Spleen (tissue), 11 donors: ENCODE data around the gene MICAL2. TPM values are rescaled to one million over a fixed set of nuclear protein-coding genes. Genes with fewer than 3 reads are reported as not detected.
A peak's percentile ranks its signal among the peaks of the same experiment; 100 is the strongest.

ENCODE experiments used
- DNase-seq: peaks from one replicate; pipeline ENCODE4 v3.0.0-alpha.2; 2020
- H3K27ac ChIP-seq, 8 donors: fragments of 200-600 bp; sonication (generic) in 7 of 8; 1 replicate in 4 of 8; 2 replicates in 4 of 8; pipeline versions ENCODE4 v1.5.0 to v1.8.0; 2016 to 2021; ENCODE audit warnings: inconsistent platforms in 4 of 8, mild to moderate bottlenecking in 4 of 8, moderate library complexity in 1 of 8
- H3K27me3 ChIP-seq, 7 donors: fragments of 200-600 bp; sonication (generic) in 6 of 7; replicated peaks in 1 of 7; 1 replicate in 4 of 7; 2 replicates in 3 of 7; pipeline versions ENCODE4 v1.5.0 to v1.8.0; 2016 to 2021; ENCODE audit warnings: inconsistent platforms in 3 of 7, mild to moderate bottlenecking in 1 of 7
- H3K36me3 ChIP-seq, 6 donors: fragments of 200-600 bp; sonication (generic) in 5 of 6; 1 replicate in 4 of 6; 2 replicates in 2 of 6; pipeline versions ENCODE4 v1.5.0 to v1.8.0; 2016 to 2021; ENCODE audit warnings: inconsistent platforms in 2 of 6
- H3K4me1 ChIP-seq, 6 donors: fragments of 200-600 bp; sonication (generic) in 5 of 6; 1 replicate in 3 of 6; 2 replicates in 3 of 6; pipeline versions ENCODE4 v1.5.0 to v1.8.0; 2016 to 2021; ENCODE audit warnings: inconsistent platforms in 3 of 6
- H3K4me3 ChIP-seq, 8 donors: fragments of 200-600 bp; sonication (generic) in 7 of 8; 1 replicate in 4 of 8; 2 replicates in 4 of 8; pipeline versions ENCODE4 v1.5.0 to v1.8.0; 2016 to 2021; ENCODE audit warnings: inconsistent platforms in 4 of 8, mild to moderate bottlenecking in 4 of 8, moderate library complexity in 2 of 8
- H3K9me3 ChIP-seq, 8 donors: fragments of 200-600 bp; sonication (generic) in 7 of 8; 1 replicate in 4 of 8; 2 replicates in 4 of 8; pipeline versions ENCODE4 v1.5.0 to v1.8.0; 2016 to 2021; ENCODE audit warnings: inconsistent platforms in 4 of 8
- POLR2A ChIP-seq, 3 donors: fragments of 450-650 bp; IDR thresholded peaks; one replicate each; pipeline ENCODE4 v1.5.1; 2017; ENCODE audit warnings: antibody characterized with exemption in 3 of 3, mild to moderate bottlenecking in 1 of 3
- POLR2AphosphoS5 ChIP-seq, 3 donors: sonication (generic); formaldehyde crosslinking; IDR thresholded peaks; one replicate each; pipeline ENCODE4 v1.5.1; 2017; ENCODE audit warnings: antibody characterized with exemption in 3 of 3
- WGBS, 5 donors: extraction: QIAGEN DNeasy Blood & Tissue Kit in 3 of 5; methylation state at CpG; one replicate each; pipeline versions ENCODE4 v1.1.5 to v1.1.7; 2013 to 2018; 5-methylcytosine and 5-hydroxymethylcytosine counted together
- intact Hi-C: fragments of 100-400 bp; cut with DNase I; formaldehyde crosslinking; loops from one replicate; pipeline ENCODE4 v1.15.0; 2023; ENCODE audit warnings: low total_unique reads
- polyA plus RNA-seq, 3 donors: library from polyadenylated mRNA; stranded (reverse); fragments of 200-250 nt; gene quantifications; one replicate each; pipeline ENCODE4 v1.2.1, GENCODE V29; 2013
- total RNA-seq, 7 donors: library from RNA; depleted of rRNA in 3 of 7; stranded (reverse); fragments of >200 nt in 3 of 7; fragmentation: NEBNext Ultra II Directional in 4 of 7; extraction: Animal tissue kit (Norgen Biotek cat#: 25700) in 4 of 7; gene quantifications; one replicate each; pipeline versions ENCODE4 v1.1.0 to v1.2.1, GENCODE V29; 2016 to 2021
- TF ChIP-seq, protein P1 (sequence below), 11 experiments: fragments of 200-600 bp in 7 of 11; fragments of 450-650 bp in 4 of 11; sonication (generic) in 4 of 11; IDR thresholded peaks in 8 of 11; conservative IDR thresholded peaks in 3 of 11; 1 replicate in 7 of 11; 2 replicates in 4 of 11; pipeline versions ENCODE4 v1.4.0 to v1.8.0; 2016 to 2021; ENCODE audit warnings: antibody characterized with exemption in 11 of 11, inconsistent platforms in 4 of 11, mild to moderate bottlenecking in 1 of 11
- donor health status: healthy with polysubstance abuse.
- donor health status: DM: no; HTN: no; CAD: no; lungs with moderate emphysema.
- donor health status: DM: no; HTN: no; CAD: no.
- donor health status: Bipolar disorder and iron deficiency.
- donor health status: healthy.
- donor health status: DM: no; HTN: no; CAD: no.
- donor health status: DM: yes; HTN: yes; CAD: no.

MICAL2 gene
- total and polyA plus RNA-seq, 10 donors = 1.9 to 50.8 (median 32.3) TPM

DNA sequence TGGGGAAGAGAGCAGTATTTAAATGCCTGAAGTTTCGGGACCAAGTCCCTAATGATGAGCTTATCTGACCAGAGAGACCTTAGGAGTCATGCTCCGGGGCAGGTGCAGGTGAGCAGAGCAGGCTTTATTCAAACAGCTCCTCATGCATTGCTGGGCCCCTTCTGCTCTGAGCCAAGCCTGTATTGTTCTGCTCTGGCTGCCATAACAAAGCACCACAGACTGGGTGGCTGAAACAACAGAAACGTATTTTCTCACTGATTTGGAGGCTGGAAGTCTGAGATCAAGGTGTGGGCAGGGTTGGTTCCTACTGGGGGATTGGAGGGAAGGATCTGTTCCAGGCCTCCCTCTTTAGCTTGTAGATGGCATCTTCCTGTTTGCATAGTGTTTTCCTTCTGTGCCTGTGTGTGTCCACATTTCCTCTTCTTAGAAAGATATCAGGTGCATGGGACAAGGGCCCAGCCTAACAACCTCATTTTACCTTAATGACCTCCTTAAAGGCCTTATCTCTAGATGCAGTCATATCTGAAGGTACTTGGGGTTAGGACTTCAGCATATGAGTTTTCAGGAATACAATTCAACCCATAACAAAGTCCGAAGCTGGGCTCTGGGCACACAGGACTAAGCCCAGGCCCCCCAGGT is 169.9 kb downstream of the MICAL2 start:
- Histone ChIP-seq H3K27ac (no peak overlapping the region), H3K4me3 (no peak overlapping the region), H3K27me3 (peaks cover 0 to 10% (median 0%) of the 10 kb centered on the region in 7 donors), H3K36me3 (no peaks in the 10 kb centered on the region), H3K4me1 (peaks cover 0 to 13% (median 2%) of the 10 kb centered on the region in 6 donors), H3K9me3 (no peaks in the 10 kb centered on the region)
- intact Hi-C loops = loop anchor here (2.0 to 10.0 kb wide), 2 partner anchors 234 to 486 kb away; no protein-coding TSS in a partner anchor
- WGBS, 5 donors = 77 to 95% (median 82%) methylated on average over 4 of the region's 4 CpGs
- TF ChIP-seq, protein P1, sequence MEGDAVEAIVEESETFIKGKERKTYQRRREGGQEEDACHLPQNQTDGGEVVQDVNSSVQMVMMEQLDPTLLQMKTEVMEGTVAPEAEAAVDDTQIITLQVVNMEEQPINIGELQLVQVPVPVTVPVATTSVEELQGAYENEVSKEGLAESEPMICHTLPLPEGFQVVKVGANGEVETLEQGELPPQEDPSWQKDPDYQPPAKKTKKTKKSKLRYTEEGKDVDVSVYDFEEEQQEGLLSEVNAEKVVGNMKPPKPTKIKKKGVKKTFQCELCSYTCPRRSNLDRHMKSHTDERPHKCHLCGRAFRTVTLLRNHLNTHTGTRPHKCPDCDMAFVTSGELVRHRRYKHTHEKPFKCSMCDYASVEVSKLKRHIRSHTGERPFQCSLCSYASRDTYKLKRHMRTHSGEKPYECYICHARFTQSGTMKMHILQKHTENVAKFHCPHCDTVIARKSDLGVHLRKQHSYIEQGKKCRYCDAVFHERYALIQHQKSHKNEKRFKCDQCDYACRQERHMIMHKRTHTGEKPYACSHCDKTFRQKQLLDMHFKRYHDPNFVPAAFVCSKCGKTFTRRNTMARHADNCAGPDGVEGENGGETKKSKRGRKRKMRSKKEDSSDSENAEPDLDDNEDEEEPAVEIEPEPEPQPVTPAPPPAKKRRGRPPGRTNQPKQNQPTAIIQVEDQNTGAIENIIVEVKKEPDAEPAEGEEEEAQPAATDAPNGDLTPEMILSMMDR (IDR thresholded peaks at IDR 0.05 in 8 of 11, conservative IDR thresholded peaks at IDR 0.05 in 3 of 11) = no peak
- TF ChIP-seq POLR2AphosphoS5 (IDR thresholded peaks at IDR 0.05) (no peak), POLR2A (IDR thresholded peaks at IDR 0.05) (no peak)
- no peak for DNase-seq

DNA sequence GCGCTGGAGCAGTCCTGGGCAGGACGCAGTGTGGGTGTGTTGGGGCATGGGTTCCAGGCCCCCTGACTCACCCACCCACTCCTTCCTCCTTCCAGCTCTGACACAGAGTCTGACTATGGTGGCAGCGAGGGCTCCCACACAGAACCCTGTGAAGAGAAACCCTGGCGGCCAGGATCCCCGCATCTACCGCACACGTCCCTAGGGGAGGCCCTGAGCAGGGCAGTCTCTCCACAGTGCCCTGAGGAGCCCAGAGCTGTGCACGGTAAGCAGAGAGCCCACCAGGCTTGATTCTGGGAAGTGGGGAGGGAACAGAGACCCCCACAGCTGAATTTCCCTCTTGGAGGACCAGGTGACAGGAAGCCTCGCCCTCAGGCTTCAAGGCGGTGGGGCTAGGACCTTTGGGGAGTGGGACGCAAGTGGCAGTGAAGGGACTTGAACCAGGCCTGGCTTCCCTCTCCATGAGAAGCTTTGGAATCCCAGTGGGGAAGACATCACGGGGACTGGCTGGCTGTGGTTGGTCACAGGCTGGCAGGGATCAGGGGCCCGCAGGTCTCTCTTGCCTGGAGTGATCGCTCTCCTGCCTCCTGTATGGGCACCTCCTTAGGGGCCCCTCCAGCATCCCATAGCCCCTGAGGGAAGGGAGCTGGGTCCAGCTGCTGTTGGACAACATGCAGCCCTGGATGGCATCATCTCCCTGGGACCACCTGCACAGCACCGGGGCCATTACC is 170.6 kb downstream of the MICAL2 start:
- 76 to 89% (median 87%) methylated on average over 10 to 15 of the region's 15 CpGs for WGBS, 5 donors
- DNase-seq = no peak
- Histone ChIP-seq H3K27me3 (peaks cover 0 to 10% (median 0%) of the 10 kb centered on the region in 7 donors), H3K4me1 (peaks cover 0 to 19% (median 6%) of the 10 kb centered on the region in 6 donors), H3K4me3 (no peak overlapping the region), H3K36me3 (no peaks in the 10 kb centered on the region), H3K27ac (no peak overlapping the region), H3K9me3 (no peaks in the 10 kb centered on the region)
- TF ChIP-seq POLR2A (IDR thresholded peaks at IDR 0.05) = no peak
- TF ChIP-seq, protein P1 (IDR thresholded peaks at IDR 0.05 in 8 of 11, conservative IDR thresholded peaks at IDR 0.05 in 3 of 11) = no peak
- no peak for TF ChIP-seq POLR2AphosphoS5 (IDR thresholded peaks at IDR 0.05)
- intact Hi-C loops = loop anchor here (2.0 to 10.0 kb wide), 2 partner anchors 234 to 486 kb away; no protein-coding TSS in a partner anchor

DNA sequence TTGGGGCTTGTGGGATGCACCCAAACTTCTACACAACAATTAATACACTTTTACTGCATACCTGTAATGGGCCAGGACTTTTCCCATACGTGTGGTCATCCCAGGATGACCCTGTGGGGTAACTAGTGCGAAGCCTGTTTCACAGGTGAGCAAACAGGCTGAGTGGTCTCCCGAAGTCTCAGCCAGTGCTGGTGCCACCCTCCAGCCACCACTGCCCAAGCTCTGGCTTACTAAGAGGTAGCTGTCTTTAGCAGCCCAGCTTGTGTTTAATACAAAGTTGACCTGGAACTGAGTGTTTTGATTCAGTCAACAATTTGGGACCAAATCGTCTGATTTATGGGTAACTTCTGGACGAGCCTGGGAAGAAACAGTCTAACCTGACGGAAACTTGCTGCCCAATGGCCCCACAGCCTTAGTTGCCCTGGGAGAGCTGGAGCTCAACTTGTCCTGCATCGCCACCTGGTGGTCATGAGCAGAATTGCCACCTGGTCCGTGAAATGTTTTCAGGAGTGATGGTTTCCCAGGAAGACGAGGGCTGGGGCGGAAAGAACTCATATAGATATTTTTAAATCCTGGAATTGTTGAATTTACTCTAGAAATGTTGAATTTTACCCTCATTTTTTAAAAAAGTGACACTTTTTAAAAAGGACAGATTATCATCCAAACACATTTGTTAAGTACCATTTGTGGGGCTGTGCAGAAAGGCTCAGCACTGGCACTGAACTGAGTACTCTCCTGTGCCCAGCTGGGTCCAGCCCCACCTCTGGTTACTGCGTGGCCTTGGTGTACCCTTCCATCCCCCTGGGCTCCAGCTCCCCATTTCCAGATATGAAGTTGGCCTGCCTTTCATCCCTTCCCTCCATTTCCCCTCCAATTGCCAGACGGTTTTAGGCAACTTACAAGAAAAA is 171.4 kb downstream of the MICAL2 start:
- H3K36me3 ChIP-seq = no peaks in the 10 kb centered on the region
- 29 to 36% (median 30%) methylated on average over 12 of the region's 12 CpGs for WGBS, 5 donors
- peaks cover 0 to 10% (median 0%) of the 10 kb centered on the region in 7 donors for H3K27me3 ChIP-seq
- peak; percentile 89 for DNase-seq
- peaks cover 0 to 21% (median 8%) of the 10 kb centered on the region in 6 donors for H3K4me1 ChIP-seq
- H3K27ac ChIP-seq = no peak overlapping the region
- TF ChIP-seq, protein P1 (IDR thresholded peaks at IDR 0.05 in 8 of 11, conservative IDR thresholded peaks at IDR 0.05 in 3 of 11) = peak; percentile 87 to 97 (median 92)
- TF ChIP-seq POLR2A (IDR thresholded peaks at IDR 0.05) (no peak), POLR2AphosphoS5 (IDR thresholded peaks at IDR 0.05) (no peak)
- intact Hi-C loops = loop anchor here (2.0 to 10.0 kb wide), 2 partner anchors 235 to 487 kb away; no protein-coding TSS in a partner anchor
- H3K9me3 ChIP-seq = no peaks in the 10 kb centered on the region
- H3K4me3 ChIP-seq = no peak overlapping the region
